Colon (tissue), 2 donors: Measurements from ENCODE around the gene TMEM14B.
"Not testable (repeated sequence)": the region's sequence is repeated elsewhere in the genome, so short reads cannot be mapped to it uniquely, and the experiment has no call there.

Experiments
- FAIRE-seq: peaks from 2 replicates; lab custom pipeline; 2012; peaks lifted over from hg19 to GRCh38; lab: Jason Lieb, UNC
- donor health status: control.
- donor health status: control.

The TMEM14B gene

DNA sequence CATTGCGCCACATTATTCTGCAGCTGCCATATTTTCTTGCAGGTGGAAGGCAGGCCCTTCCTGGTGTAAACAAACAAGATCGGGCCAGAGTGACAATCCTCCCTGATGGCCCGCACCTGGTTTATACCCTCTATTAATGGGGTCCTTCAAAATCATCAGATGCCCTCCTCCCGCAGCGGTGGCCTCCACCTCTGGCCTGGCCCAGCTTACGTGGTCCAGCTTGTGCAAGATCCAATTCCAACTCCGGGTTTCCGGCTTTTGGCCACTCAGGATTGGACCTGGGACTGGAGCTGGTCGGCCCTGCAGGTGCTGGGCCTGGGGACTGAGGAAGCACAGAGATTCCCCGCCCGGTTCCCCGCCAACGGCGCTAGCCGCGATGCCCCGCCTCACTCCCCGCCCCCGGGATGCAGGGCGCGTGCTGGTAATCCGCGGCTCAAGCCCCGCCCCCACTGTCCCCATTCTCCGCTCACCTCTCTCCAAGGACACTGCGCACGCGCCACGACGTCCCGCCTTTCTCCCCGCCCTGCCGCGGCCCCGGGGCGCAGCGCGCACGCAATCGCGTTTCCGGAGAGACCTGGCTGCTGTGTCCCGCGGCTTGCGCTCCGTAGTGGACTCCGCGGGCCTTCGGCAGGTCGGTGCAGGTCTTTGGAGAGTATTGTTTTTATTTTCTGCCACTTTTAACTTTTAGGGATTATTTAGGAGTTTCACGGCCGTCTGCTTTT is at the start of gene TMEM14B:
Gene TMEM14B (plus strand): TSS at position 555 of the 722 bp plus-strand sequence. CDS start 1,441 bp downstream, outside the sequence.
- no peak for FAIRE-seq

DNA sequence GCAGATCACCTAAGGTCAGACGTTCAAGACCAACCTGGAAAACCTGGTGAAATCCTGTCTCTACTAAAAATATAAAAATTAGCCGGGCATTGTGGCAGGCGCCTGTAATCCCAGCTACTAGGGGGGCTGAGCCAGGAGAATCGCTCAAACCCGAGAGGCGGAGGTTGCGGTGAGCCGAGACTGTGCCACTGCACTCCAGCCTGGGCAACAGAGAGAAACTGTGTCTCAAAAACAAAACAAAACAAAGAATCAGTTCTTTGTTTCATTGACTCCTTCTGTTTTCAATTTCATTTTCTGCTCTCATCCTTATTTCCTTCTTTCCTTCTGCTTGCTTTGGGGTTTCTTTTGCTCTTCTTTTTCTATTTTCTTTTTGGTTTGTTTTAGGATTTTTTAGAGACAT is 33.6 kb upstream of the TMEM14B start:
- no peak for FAIRE-seq

DNA sequence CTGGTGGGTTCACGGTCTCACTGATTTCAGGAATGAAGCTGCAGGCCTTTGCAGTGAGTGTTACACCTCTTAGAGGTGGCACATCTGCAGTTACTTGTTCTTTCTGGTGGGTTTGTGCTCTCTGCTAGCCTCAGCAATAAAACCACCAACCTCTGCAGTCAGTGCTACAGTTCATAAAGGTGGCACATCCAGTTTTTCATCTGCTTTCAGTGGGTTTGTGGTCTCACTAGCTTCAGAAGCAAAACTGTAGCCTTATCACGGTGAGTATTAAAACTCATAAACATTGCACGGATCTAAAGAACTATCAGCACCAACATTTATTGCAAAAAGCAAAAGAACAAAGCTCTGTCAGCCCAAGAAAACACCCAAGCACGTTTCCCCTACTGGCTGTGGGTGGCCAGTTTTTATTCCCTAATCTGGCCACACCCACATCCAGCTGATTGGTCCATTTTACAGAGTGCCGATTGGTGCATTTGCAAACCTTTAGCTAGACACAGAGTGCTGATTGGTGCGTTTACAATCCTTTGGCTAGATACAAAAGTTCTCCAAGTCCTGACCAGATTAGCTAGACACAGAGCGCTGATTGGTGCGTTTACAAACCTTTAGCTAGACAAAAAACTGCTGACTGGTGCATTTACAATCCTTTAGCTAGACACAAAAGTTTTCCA is 28.2 kb upstream of the TMEM14B start:
- FAIRE-seq: no peak

DNA sequence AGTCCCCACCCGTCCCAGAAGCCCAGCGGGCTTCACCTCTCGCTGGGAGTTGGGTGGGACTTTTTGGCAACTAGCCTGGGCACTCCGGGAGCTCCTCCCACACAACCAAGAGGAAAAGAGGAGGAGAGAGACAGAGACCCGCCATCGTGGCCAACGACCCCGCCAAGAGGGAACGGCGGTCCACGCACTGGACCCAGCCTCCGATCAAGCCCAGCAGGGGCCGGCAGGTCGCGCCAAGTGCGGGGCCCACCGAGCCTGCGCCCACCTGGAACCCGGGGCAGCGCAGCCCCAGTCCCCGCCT is 27.7 kb upstream of the TMEM14B start:
- FAIRE-seq: no peak

DNA sequence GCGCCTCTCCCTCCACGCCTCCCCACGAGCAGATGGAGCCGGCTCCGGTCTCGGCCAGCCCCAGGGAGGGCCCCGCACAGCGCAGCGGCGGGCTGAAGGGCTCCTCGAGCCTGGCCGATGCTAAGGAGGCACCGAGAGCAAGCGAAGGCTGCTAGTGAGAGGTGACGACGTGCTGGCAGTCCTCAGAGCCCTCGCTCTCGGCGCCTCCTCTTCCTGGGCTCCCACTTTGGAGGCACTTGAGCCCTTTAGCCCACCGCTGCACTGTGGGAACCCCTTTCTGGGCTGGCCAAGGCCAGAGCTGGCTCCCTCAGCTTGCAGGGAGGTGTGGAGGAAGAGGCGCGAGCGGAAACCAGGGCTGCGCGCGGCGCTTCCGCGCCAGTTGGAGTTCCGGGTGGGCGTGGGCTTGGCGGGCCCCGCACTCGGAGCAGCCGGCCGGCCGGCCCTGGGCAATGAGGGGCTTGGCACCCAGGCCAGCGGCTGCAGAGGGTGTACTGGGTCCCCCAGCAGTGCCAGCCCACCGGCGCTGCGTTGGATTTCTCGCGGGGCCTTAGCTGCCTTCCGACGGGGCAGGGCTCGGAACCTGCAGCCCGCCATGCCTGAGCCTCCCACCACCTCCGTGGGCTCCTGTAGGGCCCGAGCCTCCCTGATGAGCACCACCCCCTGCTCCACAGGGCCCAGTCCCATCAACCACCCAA is 27.2 kb upstream of the TMEM14B start:
- no peak for FAIRE-seq

DNA sequence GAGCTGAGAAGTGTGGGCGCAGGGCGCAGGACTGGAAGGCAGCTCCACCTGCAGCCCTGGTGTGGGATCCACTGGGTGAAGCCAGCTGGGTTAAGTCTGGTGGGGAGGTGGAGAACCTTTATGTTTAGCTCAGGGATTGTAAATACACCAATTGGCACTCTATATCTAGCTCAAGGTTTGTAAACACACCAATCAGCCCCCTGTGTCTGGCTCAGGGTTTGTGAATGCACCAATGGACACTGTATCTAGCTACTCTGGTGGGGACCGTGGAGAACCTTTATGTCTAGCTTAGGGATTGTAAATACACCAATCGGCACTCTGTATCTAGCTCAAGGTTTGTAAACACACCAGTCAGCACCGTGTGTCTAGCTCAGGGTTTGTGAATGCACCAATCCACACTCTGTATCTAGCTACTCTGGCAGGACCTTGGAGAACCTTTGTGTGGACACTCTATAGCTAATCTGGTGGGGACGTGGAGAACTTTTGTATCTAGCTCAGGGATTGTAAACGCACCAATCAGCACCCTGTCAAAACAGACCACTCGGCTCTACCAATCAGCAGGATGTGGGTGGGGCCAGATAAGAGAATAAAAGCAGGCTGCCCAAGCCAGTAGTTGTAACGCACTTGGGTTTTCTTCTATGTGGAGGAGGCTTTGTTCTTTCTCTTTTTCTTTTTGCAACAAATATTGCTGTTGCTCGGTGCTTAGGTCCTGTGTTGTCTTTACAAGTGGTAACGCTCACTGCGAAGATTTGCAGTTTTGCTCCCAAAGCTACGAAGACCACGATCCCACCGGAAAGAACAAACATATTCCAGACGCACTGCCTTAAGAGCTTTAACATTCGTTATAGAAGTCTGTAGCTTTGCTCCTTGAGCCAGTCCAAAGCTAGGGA is 26.4 kb upstream of the TMEM14B start:
- not testable (repeated sequence) for FAIRE-seq

DNA sequence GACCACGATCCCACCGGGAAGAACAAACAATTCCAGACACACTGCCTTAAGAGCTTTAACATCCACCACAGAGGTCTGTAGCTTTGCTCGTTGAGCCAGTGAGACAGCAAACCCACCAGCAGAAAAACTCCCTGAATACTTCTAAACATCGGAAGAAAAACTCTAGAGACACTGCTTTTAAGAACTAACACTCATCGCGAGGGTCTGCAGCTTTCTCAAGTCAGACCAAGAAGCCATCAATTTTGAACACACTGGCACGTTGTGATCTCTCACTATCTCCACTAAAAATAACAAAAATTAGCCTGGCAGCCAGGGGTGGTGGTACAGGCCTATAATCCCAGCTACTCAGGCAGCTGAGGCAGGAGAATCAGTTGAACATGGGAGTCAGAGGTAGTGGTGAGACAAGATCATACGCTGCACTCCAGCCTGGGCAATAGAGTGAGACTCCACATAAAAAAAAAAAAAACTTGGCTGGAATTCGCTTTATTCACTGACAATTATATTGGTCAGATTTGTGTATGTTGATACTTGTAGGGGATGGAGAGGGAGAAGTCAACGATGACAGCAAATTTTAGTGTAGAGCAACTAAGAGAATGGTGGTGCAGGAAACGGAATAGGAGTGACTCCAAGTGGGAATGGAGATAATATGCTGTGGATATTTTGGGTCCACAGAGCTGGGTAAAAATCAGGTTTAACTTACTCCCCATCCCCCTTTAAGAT is 25.6 kb upstream of the TMEM14B start:
- no peak for FAIRE-seq

DNA sequence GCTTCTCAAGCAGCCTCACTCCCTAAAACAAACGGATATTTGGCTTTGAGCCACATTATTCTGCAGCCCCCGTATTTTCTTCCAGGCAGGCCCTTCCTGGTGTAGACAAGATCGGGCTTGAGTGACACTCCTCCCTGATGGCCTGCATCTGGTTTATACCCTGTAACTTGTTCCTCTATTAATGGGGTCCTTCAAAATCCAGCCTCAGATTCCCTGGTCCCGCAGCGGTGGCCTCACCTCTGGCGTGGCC is 25.1 kb upstream of the TMEM14B start:
- FAIRE-seq: no peak

DNA sequence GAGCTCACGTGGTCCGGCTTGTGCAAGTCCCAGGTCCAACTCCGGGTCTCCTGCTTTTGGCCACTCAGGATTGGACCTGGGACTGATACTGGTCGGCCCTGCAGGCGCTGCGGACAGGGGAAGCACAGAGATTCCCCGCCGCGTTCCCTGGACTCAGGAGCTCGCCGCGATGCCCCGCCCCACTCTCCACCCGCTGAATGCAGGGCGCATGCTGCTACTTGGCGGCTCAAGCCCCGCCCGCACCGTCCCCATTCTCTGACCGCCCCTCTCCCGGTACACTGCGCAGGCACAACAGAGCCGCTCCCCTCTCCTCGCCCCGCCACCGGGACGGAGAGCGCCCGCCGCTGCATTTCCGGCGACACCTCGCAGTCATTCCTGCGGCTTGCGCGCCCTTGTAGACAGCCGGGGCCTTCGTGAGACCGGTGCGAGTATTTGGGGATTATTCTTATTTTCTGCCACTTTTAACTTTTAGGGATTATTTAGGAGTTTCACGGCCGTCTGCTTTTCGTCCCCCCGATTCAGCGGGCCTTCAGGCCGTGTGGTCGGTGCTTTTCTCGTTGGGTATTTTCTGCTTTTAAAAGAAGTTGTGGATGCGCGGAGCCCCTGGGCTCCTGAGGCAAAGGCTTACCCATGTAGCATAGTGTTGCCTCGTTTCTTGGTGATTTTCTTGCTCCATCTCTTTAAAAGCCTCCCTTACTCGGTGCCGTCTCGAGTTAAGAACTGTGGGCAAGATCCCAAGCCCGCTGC is 24.6 kb upstream of the TMEM14B start, which contains the start of gene TMEM14C:
Gene TMEM14C (plus strand): TSS at position 251 of the 747 bp plus-strand sequence. CDS start 1,544 bp downstream, outside the sequence.
- no peak for FAIRE-seq

DNA sequence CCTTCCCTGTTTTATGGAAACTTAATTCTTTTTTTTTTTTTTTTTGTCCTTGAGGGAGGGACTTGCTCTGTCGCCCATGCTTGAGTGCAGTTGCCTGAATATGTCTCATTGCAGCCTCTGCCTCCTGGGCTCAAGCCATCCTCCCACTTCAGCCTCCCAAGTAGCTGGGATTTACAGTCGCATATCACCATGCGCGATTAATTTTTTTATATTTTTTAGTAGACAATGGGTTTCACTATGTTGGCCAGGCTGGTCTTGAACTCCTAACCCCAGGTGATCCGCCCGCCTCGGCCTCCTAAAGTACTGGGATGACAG is 24.1 kb upstream of the TMEM14B start:
- FAIRE-seq: no peak

DNA sequence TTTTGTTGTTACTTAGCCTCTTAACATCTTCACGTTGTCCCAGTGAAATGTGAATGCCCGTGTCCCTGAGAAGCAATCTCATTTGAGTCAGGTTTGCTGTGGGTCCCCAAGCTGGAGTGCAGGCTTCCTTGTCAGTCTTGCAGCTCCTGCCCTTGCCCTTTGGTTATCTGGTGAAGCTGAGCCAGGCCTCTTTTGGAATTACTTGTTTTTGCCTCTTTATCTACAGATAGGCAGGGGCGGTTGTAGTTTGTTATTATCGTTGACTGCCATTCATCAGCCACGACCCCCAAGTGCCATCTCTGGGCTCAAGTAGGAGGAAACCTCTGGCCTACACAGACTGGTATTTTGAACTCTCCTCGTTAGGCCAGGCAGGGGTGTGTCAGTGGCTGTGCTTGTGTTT is 22.6 kb upstream of the TMEM14B start:
- FAIRE-seq: no peak

DNA sequence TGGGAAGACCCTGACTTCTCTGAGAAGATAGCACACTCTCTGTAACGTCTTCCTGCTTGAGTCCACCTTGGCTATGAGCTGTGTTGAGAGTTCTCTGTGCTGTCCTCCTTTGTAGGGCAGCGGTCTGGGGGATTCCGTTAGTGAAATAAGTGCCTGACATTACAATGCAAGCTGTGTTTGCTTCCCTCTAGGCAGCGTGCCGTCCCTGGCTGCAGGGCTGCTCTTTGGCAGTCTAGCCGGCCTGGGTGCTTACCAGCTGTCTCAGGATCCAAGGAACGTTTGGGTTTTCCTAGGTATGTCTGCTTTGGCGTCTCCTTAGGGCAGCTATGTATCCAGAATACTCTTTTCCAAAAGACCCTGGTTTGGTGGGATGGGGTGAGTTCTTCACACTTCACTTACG is 21.9 kb upstream of the TMEM14B start:
- FAIRE-seq: no peak

DNA sequence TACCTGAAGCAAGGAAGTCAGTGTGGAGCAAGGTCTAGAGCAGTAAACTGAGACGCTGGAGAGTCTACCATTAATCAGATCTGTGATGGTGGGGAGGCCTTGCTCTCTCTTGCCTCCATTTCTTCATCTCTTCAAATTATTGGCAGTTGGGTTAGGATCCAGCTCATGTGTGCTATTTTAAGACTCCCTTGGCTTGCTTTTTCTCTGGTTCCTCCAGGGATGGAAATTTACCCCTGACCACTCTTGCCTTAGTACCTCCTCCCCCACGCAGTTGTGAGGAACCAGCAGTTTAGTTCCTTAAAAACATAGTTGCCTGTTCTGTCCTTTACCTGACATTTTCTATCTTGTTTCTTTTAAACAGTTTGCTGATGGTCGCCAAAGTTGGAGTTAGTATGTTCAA is 17.4 kb upstream of the TMEM14B start:
- FAIRE-seq: no peak

DNA sequence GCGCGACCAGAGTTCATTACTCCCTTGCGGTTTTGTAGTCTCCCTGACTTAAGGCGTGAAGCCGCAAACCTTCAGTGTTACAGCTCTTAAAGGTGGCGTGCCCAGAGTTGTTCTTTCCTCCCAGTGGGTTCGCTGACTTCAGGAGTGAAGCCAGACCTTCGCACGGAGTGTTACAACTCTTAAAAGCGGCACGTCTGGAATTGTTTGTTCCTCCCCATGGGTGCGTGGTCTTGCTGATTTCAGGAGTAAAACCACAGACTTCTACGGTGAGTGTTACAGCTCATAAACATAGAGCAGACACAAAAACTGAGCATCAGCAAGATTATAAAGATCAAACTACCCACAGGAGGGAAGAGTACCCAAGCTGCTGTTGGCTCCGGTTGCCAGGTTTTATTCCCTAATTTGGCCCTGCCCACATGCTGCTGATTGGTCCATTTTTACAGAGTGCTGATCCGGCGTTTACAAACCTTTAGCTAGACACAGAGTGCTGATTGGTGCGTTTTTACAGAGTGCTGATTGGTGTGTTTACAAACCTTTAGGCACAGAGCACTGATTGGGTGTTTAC is 14.4 kb upstream of the TMEM14B start:
- FAIRE-seq: no peak

DNA sequence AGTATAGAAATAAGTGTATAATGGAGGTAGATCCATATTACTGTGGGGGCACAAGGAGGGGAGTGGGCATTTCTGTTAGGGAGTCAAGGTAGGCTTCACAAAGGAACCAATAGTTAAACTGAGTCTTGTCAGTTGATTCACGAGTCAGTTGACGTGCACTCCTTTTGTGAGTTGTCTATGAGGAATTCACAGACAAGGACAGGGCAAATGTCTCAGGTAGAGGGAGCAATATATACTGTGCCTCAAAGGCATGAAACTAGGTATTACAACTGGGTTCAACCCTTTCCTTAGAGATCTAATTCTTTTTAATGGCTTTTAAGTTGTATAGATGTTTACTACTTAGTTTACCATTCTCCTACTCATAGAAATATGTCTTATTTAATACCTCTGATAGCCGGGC is 13.7 kb upstream of the TMEM14B start:
- no peak for FAIRE-seq

DNA sequence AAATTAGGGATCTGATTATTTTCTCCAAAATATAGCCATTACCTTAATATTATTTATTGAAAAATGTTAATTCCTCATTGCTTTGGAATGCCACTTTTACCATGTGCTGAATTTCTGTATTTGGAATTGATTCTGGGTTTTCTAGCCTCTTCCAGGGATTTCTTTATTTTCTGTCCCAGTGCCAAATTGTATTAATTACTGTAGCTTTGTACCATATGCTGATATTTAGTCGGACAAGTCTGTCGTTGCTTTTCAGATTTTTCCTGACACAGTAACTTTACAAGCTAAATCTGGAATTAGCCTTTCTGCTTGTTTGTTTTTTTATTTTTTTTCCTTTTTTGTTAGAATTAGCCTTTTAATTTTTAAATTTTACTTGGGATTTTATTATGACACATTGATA is 10.9 kb upstream of the TMEM14B start:
- FAIRE-seq: no peak

DNA sequence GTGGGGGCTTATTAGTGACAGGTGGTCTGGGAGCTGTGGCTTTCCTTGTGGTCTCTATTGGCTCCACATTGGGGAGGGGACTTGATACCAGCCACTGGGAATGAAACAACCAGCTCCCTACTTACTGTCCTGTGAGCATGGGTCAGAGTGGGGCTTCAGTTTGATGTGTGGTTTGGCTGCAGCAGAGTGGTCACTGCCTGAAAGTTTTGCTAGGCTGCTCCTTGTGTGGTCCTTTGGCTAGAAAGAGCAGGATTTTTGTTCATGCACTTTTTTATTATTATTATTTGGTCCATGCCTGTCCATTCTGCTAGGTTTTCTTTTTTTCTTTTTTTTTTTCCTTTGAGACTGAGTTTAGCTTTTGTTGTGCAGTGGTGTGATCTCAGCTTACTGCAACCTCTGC is 7.5 kb upstream of the TMEM14B start:
- FAIRE-seq: no peak

DNA sequence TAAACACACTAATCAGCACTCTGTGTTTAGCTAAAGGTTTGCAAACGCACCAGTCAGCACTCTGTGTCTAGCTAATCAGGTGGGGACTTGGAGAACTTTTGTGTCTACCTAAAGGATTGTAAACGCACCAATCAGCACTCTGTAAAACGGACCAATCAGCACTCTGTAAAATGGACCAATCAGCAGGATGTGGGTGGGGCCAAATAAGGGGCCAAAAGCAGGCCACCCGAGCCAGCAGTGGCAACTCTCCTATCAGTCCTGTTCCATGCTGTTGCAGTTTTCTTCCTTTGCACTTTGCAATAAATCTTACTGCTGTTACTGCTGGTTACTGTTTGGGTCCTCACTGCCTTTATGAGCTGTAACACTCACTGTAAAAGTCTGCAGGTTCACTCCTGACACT is 6.0 kb upstream of the TMEM14B start:
- not testable (repeated sequence) for FAIRE-seq

DNA sequence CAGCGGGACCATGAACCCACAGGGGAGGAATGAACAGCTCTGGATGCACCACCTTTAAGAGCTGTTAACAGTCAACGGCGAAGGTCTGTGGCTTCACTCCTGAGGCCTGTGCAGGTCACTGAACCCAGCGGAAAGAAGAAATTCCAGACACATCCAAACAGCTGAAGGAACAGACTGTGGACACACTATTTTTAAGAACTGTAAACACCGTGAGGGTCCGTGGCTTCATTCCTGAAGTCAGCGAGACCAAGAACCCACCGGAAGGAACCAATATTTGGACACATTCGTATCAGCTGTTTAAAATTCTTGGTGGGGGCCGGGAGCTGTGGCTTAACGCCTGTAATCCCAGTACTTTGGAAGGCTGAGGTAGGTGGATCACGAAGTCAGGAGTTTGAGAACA is 5.4 kb upstream of the TMEM14B start:
- no peak for FAIRE-seq

DNA sequence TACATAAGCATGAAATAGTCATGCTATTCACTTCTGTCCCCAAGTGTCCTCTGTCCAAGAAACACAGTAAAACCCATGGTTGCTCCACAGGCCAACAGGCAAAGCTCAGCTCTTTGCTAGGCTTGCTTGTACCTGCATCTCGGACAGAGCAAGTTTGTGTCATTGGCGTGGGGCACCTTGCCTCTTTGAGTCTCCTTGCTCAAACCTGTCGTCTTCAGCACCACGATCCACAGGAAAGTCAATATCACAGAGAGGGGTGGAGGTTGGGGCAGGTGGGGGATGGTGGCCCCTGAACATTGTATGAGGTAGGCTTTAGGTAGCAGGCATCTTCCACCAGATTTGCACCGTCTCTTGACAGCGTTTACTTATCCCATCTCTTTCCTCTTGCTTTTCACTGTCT is 4.1 kb upstream of the TMEM14B start:
- FAIRE-seq: no peak

DNA sequence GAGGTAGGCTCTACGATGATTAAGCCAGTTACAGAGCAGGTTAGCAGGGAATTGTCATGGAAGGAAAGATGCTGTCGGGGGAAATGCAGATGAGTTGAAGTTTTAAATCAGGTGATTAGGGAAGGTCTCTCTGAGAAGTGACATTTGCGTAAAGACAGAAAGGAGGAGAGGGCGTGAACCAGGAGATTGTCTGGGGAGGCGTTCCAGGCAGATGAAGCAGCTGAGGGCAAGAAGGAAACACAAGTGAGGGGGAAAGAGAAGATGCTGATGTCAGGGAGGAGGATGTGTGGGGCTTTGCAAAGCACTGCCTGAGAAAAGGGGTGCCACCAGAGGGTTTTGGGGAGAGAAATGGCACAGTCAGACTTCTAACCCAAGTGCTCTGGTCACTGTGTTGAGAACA is 2.5 kb upstream of the TMEM14B start:
- no peak for FAIRE-seq
